ENCODE results near the gene LGR5.

LGR5 gene

GRCh38 chr12:71536939-71537622 is 97.5 kb downstream of the LGR5 start:
- no peak overlapping the region for H2AFZ ChIP-seq (ENCODE audit: low read depth, low read length)
- no peak for TF ChIP-seq EZH2phosphoT487 (IDR thresholded peaks at IDR 0.05; ENCODE audit: low read depth)
- no peak for TF ChIP-seq CTCF (IDR thresholded peaks at IDR 0.05; ENCODE audit: low read depth, low read length)
- H3K4me2 ChIP-seq (ENCODE audit: low read length) = no peak overlapping the region
- H3K27me3 ChIP-seq (ENCODE audit: low read depth, low read length) = no peaks in the 10 kb centered on the region
- H3K79me2 ChIP-seq (ENCODE audit: low read length) = no peaks in the 10 kb centered on the region
- H3K9ac ChIP-seq (ENCODE audit: low read length) = no peak overlapping the region
- no peaks in the 10 kb centered on the region for H3K4me1 ChIP-seq (ENCODE audit: low read length)
- no peak overlapping the region for H3K27ac ChIP-seq (ENCODE audit: low read length)
- H3K4me3 ChIP-seq (ENCODE audit: low read length) = no peak overlapping the region
- no peaks in the 10 kb centered on the region for H3K9me3 ChIP-seq (ENCODE audit: insufficient read depth, low read length)
- H4K20me1 ChIP-seq (ENCODE audit: insufficient read depth, low read length) = no peaks in the 10 kb centered on the region
- H3K36me3 ChIP-seq (replicated peaks; ENCODE audit: low read depth, low read length) = no peaks in the 10 kb centered on the region

DNA sequence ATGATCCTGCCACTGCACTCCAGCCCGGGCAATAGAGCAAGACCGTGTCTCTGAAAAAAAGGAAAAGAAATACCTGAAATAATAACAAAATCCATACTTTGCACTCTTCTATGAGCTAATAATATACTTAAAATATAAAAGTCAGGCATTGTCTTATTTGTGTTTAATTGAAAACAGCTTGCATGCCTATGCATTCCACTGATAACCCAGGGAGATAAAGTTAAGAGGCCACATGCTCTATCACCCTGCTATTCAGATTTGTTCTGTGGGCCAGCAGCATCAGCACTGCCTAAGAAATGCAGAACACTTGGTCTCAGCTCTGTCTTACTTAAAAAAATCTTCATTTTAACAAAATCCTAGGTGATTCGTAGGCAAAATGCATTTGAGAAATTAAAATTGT is 99.2 kb downstream of the LGR5 start:
- Histone ChIP-seq H3K27ac (ENCODE audit: low read length) (no peak overlapping the region), H3K27me3 (ENCODE audit: low read depth, low read length) (no peaks in the 10 kb centered on the region), H3K4me3 (ENCODE audit: low read length) (no peak overlapping the region), H4K20me1 (ENCODE audit: insufficient read depth, low read length) (no peaks in the 10 kb centered on the region), H3K79me2 (ENCODE audit: low read length) (no peaks in the 10 kb centered on the region), H3K4me2 (ENCODE audit: low read length) (no peak overlapping the region), H3K4me1 (ENCODE audit: low read length) (no peaks in the 10 kb centered on the region), H3K9me3 (ENCODE audit: insufficient read depth, low read length) (no peaks in the 10 kb centered on the region), H3K36me3 (replicated peaks; ENCODE audit: low read depth, low read length) (no peaks in the 10 kb centered on the region), H3K9ac (ENCODE audit: low read length) (no peak overlapping the region), H2AFZ (ENCODE audit: low read depth, low read length) (no peak overlapping the region)
- TF ChIP-seq CTCF (IDR thresholded peaks at IDR 0.05; ENCODE audit: low read depth, low read length) (no peak), EZH2phosphoT487 (IDR thresholded peaks at IDR 0.05; ENCODE audit: low read depth) (no peak)

- Histone ChIP-seq H3K27me3 (ENCODE audit: low read depth, low read length) (no peaks in the 10 kb centered on the region), H3K4me3 (ENCODE audit: low read length) (no peak overlapping the region), H3K27ac (ENCODE audit: low read length) (no peak overlapping the region), H3K36me3 (replicated peaks; ENCODE audit: low read depth, low read length) (no peaks in the 10 kb centered on the region), H3K9me3 (ENCODE audit: insufficient read depth, low read length) (no peaks in the 10 kb centered on the region), H3K79me2 (ENCODE audit: low read length) (no peaks in the 10 kb centered on the region), H4K20me1 (ENCODE audit: insufficient read depth, low read length) (no peaks in the 10 kb centered on the region), H3K9ac (ENCODE audit: low read length) (no peak overlapping the region), H3K4me2 (ENCODE audit: low read length) (no peak overlapping the region), H2AFZ (ENCODE audit: low read depth, low read length) (no peak overlapping the region), H3K4me1 (ENCODE audit: low read length) (no peaks in the 10 kb centered on the region)
- TF ChIP-seq CTCF (IDR thresholded peaks at IDR 0.05; ENCODE audit: low read depth, low read length) (no peak), EZH2phosphoT487 (IDR thresholded peaks at IDR 0.05; ENCODE audit: low read depth) (no peak)
Measured at GRCh38 chr12:71541583-71541982, 102.0 kb downstream of the LGR5 start.

- Histone ChIP-seq H3K4me1 (ENCODE audit: low read length) (no peaks in the 10 kb centered on the region), H3K4me2 (ENCODE audit: low read length) (no peak overlapping the region), H3K27ac (ENCODE audit: low read length) (no peak overlapping the region), H3K36me3 (replicated peaks; ENCODE audit: low read depth, low read length) (no peaks in the 10 kb centered on the region), H3K27me3 (ENCODE audit: low read depth, low read length) (no peaks in the 10 kb centered on the region), H3K4me3 (ENCODE audit: low read length) (no peak overlapping the region), H3K79me2 (ENCODE audit: low read length) (no peaks in the 10 kb centered on the region), H4K20me1 (ENCODE audit: insufficient read depth, low read length) (no peaks in the 10 kb centered on the region), H2AFZ (ENCODE audit: low read depth, low read length) (no peak overlapping the region), H3K9ac (ENCODE audit: low read length) (no peak overlapping the region), H3K9me3 (ENCODE audit: insufficient read depth, low read length) (no peaks in the 10 kb centered on the region)
- TF ChIP-seq CTCF (IDR thresholded peaks at IDR 0.05; ENCODE audit: low read depth, low read length) (no peak), EZH2phosphoT487 (IDR thresholded peaks at IDR 0.05; ENCODE audit: low read depth) (no peak)
Measured at GRCh38 chr12:71546322-71546861, 106.8 kb downstream of the LGR5 start.

All from OCI-LY3 (cell line).